ENCODE measurements around the gene MRAS.

GRCh38 chr3:138418601-138419206 lies 70.3 kb downstream of the MRAS start:
- TF ChIP-seq CTCF (conservative IDR thresholded peaks at IDR 0.05; ENCODE audit: low read depth, low read length): no peak
- no peak for TF ChIP-seq RAD21 (IDR thresholded peaks at IDR 0.05; ENCODE audit: low read length)
- TF ChIP-seq CHD1 (IDR thresholded peaks at IDR 0.05; ENCODE audit: low read depth, low read length): no peak
- TF ChIP-seq POLR2A (IDR thresholded peaks at IDR 0.05; ENCODE audit: low read depth, low read length): no peak
